ENCODE results near the gene PREX1. TPM values are rescaled to one million over a fixed set of nuclear protein-coding genes. Genes with fewer than 3 reads are reported as not detected.
A peak's percentile ranks its signal among the peaks of the same experiment; 100 is the strongest.
"Not testable (repeated sequence)": the region's sequence is repeated elsewhere in the genome, so short reads cannot be mapped to it uniquely, and the experiment has no call there.

Gene PREX1
- total RNA-seq: 68.2 and 69.4 TPM in 2 replicates

DNA sequence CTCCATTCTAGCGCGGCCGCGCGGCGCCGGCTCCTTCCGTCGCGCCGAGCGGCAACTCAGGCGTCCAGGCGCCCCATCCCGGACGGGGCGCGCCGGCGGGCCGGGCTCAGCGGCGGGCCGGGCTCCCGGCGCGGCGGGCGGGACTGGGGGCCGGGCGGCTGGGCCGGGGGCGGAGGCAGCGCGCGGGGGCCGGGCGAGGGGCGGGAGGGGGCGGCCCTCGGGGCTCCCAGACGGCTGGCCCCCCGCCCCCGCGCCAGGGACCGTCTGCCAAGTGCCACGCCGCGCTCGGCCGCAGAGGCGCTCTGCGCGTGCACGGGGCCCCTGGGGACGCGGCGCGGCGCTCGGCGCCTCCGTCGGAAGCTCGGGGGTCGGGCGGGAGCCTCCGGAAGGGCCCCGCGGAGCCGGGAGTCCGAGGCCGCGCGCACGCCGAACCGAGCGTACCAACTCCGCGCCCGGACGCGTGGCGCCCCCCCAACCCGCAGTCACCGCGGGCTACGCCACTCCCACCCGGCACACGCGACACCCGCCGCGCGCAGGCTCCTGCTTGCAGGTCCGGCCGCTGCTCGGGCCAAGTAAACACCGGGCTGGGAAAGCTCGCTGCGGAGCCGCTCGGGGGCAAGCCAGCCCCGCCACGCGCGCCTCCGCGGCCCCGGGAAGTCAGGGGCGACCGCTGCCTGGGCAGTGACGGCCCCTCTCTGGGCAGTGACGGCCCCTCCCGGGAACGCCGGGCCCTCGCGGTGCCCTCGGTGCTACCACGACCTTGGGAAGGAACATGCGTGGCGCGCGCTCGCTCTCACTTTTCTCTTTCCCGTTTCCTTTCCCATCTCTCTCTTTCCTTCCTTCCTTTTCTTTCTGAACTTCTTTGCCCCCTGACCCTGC lies at the start of gene PREX1:
Gene PREX1, minus strand, starts transcription at position 145 of the 879 bp plus-strand sequence. Its CDS starts 139 bp downstream, at position 6.
- DNase-seq (ENCODE audit: low spot score): peak; percentile 84
- Mint-ChIP-seq H3K4me3 (peak within 1 kb of the TSS; percentile 97), H3K4me1 (ENCODE audit: low read depth) (peaks cover 56% of the 10 kb centered on the region), H3K9me3 (no peaks in the 10 kb centered on the region), H3K27me3 (ENCODE audit: insufficient read depth) (peaks cover 7% of the 10 kb centered on the region), H3K27ac (peak within 1 kb of the TSS; percentile 98), H3K36me3 (ENCODE audit: low read depth) (peaks cover 4% of the 10 kb centered on the region)
- intact Hi-C loops (cut with micrococcal nuclease): loop anchor here (1.0 to 5.0 kb wide), 2 partner anchors 93 to 219 kb away; partner anchors contain the start of genes ARFGEF2 and CSE1L

DNA sequence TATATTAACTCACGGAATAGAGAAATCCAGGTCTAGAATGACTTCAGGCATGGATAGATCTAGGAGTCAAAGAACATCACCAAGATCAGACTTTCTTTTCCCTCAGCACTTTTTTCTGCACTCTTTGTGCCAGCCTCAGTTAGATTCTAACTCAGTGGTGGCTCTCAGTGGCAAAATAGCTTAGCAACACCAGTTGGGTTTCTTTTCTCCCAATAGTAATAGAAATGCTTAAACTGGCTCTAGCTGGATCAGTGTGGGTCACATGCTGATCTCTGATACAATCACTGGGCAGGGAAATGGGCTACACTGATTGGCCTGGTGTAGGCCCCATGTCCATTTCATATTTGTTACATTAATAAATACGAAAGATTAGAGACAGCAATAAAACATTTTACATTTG lies 49.5 kb upstream of the PREX1 start:
- no peak overlapping the region for H3K27ac Mint-ChIP-seq
- no peak overlapping the region for H3K4me3 Mint-ChIP-seq
- peaks cover 5% of the 10 kb centered on the region for H3K36me3 Mint-ChIP-seq (ENCODE audit: low read depth)
- peaks cover 5% of the 10 kb centered on the region for H3K9me3 Mint-ChIP-seq
- intact Hi-C loops (cut with micrococcal nuclease): no loop called here
- no peak for DNase-seq (ENCODE audit: low spot score)
- peaks cover 9% of the 10 kb centered on the region for H3K27me3 Mint-ChIP-seq (ENCODE audit: insufficient read depth)
- peaks cover 10% of the 10 kb centered on the region for H3K4me1 Mint-ChIP-seq (ENCODE audit: low read depth)

GRCh38 chr20:48875914-48876240 lies 48.1 kb upstream of the PREX1 start:
- Mint-ChIP-seq H3K4me3 (no peak overlapping the region), H3K9me3 (peaks cover 5% of the 10 kb centered on the region), H3K27me3 (ENCODE audit: insufficient read depth) (peaks cover 6% of the 10 kb centered on the region), H3K27ac (no peak overlapping the region), H3K36me3 (ENCODE audit: low read depth) (peaks cover 5% of the 10 kb centered on the region), H3K4me1 (ENCODE audit: low read depth) (peaks cover 10% of the 10 kb centered on the region)
- DNase-seq (ENCODE audit: low spot score): no peak
- intact Hi-C loops (cut with micrococcal nuclease): no loop called here

DNA sequence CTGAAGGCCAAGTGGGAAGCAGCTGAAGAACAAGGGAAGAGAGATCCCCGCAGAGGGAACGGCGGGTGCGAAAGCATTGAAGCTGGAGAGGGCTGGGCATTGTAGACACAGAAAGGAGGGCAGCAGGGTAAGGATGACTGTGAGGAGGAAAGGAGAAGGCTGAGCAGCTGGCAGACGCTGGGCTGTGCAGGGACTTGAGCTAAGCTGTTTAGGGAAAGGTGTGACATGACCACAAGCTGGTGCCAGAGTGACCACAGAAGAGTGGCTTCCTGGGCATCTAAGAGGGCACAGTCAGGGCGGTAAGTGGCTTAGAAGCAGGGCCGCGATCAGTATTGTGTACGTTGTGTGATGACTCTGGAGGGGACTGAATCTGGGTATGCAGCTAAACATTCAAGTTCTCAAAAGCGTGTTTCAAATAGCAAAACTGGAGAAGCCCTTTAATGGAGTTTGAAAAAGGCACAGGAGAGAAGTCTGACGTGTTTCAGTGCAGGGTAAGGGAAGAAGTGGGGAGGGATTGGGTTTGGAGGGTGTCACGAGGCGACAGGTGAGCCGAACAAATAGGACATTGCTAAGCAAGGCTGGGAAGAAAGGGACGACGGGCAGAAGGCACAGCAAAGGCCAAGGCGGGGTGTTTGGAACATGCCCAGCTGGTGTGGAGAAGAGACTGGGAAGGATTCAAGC lies 47.6 kb upstream of the PREX1 start:
- Mint-ChIP-seq H3K9me3 (peaks cover 5% of the 10 kb centered on the region), H3K27me3 (ENCODE audit: insufficient read depth) (peaks cover 6% of the 10 kb centered on the region), H3K36me3 (ENCODE audit: low read depth) (peaks cover 5% of the 10 kb centered on the region), H3K4me3 (no peak overlapping the region), H3K27ac (no peak overlapping the region), H3K4me1 (ENCODE audit: low read depth) (peaks cover 10% of the 10 kb centered on the region)
- no peak for DNase-seq (ENCODE audit: low spot score)
- intact Hi-C loops (cut with micrococcal nuclease): no loop called here

GRCh38 chr20:48869442-48869841 lies 41.6 kb upstream of the PREX1 start:
- DNase-seq (ENCODE audit: low spot score); H3K27me3 Mint-ChIP-seq (ENCODE audit: insufficient read depth); H3K4me1 Mint-ChIP-seq (ENCODE audit: low read depth); H3K27ac Mint-ChIP-seq; intact Hi-C loops (cut with micrococcal nuclease); H3K9me3 Mint-ChIP-seq; H3K4me3 Mint-ChIP-seq; H3K36me3 Mint-ChIP-seq (ENCODE audit: low read depth): not testable (repeated sequence)

DNA sequence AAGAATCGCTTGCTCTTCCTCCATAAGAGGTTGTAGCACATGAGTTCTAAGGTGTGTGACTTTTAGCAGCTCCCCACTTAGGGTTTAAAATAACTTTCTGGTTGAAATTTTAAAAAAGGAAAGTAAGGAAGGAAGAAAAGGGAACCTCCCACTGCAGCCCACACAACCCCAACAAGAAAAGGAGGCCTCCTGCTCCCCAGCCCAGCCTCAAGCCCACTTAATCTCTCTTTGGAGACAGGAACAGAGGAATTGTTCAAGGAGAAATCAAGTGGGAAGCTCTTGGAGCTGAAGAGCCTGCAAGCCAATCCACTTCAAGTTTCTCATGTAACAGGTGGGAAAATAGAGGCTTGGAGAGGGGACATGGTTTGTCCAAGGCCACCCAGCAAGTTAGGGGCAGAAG lies 39.1 kb upstream of the PREX1 start:
- intact Hi-C loops (cut with micrococcal nuclease): no loop called here
- no peak overlapping the region for H3K4me3 Mint-ChIP-seq
- H3K27ac Mint-ChIP-seq: no peak overlapping the region
- H3K9me3 Mint-ChIP-seq: no peaks in the 10 kb centered on the region
- DNase-seq (ENCODE audit: low spot score): no peak
- peaks cover 6% of the 10 kb centered on the region for H3K4me1 Mint-ChIP-seq (ENCODE audit: low read depth)
- H3K36me3 Mint-ChIP-seq (ENCODE audit: low read depth): no peaks in the 10 kb centered on the region
- peaks cover 10% of the 10 kb centered on the region for H3K27me3 Mint-ChIP-seq (ENCODE audit: insufficient read depth)

GRCh38 chr20:48864738-48865318 lies 37.0 kb upstream of the PREX1 start:
- H3K27me3 Mint-ChIP-seq (ENCODE audit: insufficient read depth): peaks cover 10% of the 10 kb centered on the region
- intact Hi-C loops (cut with micrococcal nuclease): no loop called here
- no peak overlapping the region for H3K4me3 Mint-ChIP-seq
- no peak for DNase-seq (ENCODE audit: low spot score)
- no peaks in the 10 kb centered on the region for H3K36me3 Mint-ChIP-seq (ENCODE audit: low read depth)
- no peaks in the 10 kb centered on the region for H3K9me3 Mint-ChIP-seq
- no peak overlapping the region for H3K27ac Mint-ChIP-seq
- H3K4me1 Mint-ChIP-seq (ENCODE audit: low read depth): peaks cover 15% of the 10 kb centered on the region

DNA sequence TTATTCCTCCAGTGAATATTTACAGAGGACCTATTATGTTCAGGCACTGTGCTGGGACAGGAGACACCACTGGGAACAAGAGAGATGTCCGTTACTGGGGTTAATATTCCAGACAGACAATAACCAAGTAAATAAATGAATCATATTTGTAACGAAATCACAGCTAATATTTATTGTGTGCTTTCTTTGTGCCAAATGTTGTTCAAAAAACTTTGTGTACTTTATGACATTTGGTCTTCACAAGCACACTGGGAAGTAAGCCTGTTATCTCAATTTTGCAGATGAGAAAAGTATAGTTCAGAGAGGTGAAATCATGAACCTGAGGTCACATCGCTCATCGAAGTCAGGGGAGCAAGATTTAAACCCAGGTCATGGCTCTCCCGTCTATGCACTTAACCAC lies 36.5 kb upstream of the PREX1 start:
- intact Hi-C loops (cut with micrococcal nuclease): no loop called here
- Mint-ChIP-seq H3K36me3 (ENCODE audit: low read depth) (no peaks in the 10 kb centered on the region), H3K9me3 (no peaks in the 10 kb centered on the region), H3K4me1 (ENCODE audit: low read depth) (peaks cover 15% of the 10 kb centered on the region), H3K4me3 (no peak overlapping the region), H3K27me3 (ENCODE audit: insufficient read depth) (peaks cover 10% of the 10 kb centered on the region), H3K27ac (no peak overlapping the region)
- DNase-seq (ENCODE audit: low spot score): no peak

DNA sequence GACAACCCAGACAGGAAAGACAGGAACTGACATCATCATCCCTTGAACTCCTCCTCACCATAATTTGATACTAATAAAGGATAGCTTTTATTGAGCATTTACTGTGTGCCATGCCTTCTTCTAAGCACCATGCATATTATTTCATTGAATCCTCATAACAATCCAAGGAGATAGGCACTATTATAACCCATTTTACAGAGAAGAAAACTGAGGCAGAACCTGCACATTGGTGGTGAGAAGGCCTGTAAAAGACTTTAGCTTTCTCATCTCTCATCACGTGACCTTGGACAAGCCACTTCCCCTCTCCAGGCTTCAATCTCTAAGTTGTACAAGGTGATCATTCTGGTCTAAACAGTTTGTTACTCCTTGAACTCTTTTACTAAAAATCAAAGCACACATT lies 34.5 kb upstream of the PREX1 start:
- H3K27me3 Mint-ChIP-seq (ENCODE audit: insufficient read depth): peaks cover 10% of the 10 kb centered on the region
- intact Hi-C loops (cut with micrococcal nuclease): no loop called here
- H3K27ac Mint-ChIP-seq: peak overlapping the region; percentile 37
- no peaks in the 10 kb centered on the region for H3K36me3 Mint-ChIP-seq (ENCODE audit: low read depth)
- H3K4me3 Mint-ChIP-seq: no peak overlapping the region
- H3K4me1 Mint-ChIP-seq (ENCODE audit: low read depth): peaks cover 15% of the 10 kb centered on the region
- DNase-seq (ENCODE audit: low spot score): no peak
- no peaks in the 10 kb centered on the region for H3K9me3 Mint-ChIP-seq

DNA sequence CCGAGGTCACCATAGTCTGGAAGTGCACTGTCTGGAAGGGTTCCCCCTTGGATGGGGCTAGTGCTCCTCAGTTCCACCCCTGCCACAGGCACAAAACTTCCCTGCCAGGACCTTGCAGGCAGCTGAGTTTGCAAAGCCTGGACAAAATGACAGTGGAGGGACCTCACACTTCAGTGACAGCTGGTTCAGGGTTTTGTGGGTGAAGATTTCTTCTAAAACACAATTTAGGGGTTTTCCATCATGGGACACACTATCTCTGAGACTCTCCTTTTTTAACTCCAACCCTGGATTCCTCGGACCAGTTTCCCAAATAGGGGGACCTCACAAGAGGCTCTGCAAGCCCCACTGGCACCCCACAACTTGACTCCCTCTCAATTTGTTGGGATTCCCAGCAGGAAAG lies 33.6 kb upstream of the PREX1 start:
- no peak overlapping the region for H3K4me3 Mint-ChIP-seq
- no peaks in the 10 kb centered on the region for H3K36me3 Mint-ChIP-seq (ENCODE audit: low read depth)
- peaks cover 12% of the 10 kb centered on the region for H3K27me3 Mint-ChIP-seq (ENCODE audit: insufficient read depth)
- no peak for DNase-seq (ENCODE audit: low spot score)
- H3K27ac Mint-ChIP-seq: no peak overlapping the region
- intact Hi-C loops (cut with micrococcal nuclease): no loop called here
- H3K9me3 Mint-ChIP-seq: no peaks in the 10 kb centered on the region
- H3K4me1 Mint-ChIP-seq (ENCODE audit: low read depth): peaks cover 15% of the 10 kb centered on the region

GRCh38 chr20:48858075-48858790 lies 30.4 kb upstream of the PREX1 start:
- peaks cover 15% of the 10 kb centered on the region for H3K4me1 Mint-ChIP-seq (ENCODE audit: low read depth)
- H3K27ac Mint-ChIP-seq: no peak overlapping the region
- no peak for DNase-seq (ENCODE audit: low spot score)
- H3K36me3 Mint-ChIP-seq (ENCODE audit: low read depth): no peaks in the 10 kb centered on the region
- no peak overlapping the region for H3K4me3 Mint-ChIP-seq
- intact Hi-C loops (cut with micrococcal nuclease): no loop called here
- peaks cover 4% of the 10 kb centered on the region for H3K27me3 Mint-ChIP-seq (ENCODE audit: insufficient read depth)
- H3K9me3 Mint-ChIP-seq: peaks cover 4% of the 10 kb centered on the region

DNA sequence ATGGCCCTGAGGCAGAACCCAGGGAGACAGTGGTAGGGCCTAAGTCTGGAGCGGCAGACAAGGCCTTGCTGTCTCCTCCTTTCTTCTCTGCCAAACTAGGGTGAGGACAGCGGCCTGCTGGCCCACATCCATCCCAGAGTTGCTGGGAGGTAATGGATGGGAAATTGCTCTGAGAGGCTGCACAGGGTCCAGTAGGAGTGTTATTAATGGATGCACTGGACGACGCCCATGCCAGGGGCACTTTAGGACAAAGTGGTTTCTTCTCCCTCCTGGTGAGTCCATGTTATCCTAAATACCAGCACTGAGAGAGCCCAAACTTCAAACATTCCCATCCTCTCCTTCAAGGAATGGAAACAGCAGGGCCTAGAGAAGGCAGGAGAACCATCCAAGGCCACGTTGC lies 28.3 kb upstream of the PREX1 start:
- H3K4me1 Mint-ChIP-seq (ENCODE audit: low read depth): peaks cover 2% of the 10 kb centered on the region
- peaks cover 12% of the 10 kb centered on the region for H3K9me3 Mint-ChIP-seq
- no peak for DNase-seq (ENCODE audit: low spot score)
- H3K27me3 Mint-ChIP-seq (ENCODE audit: insufficient read depth): peaks cover 4% of the 10 kb centered on the region
- H3K36me3 Mint-ChIP-seq (ENCODE audit: low read depth): peaks cover 3% of the 10 kb centered on the region
- no peak overlapping the region for H3K4me3 Mint-ChIP-seq
- H3K27ac Mint-ChIP-seq: no peak overlapping the region
- intact Hi-C loops (cut with micrococcal nuclease): no loop called here
